HepG2 (cell line): ENCODE results near the gene NME2. TPM values are rescaled to one million over a fixed set of nuclear protein-coding genes. Genes with fewer than 3 reads are reported as not detected.

Experiments
- ATAC-seq: fragments of 200-7000 bp; cut with Tn5 transposase; 3 replicates; pipeline ENCODE4 v1.9.1; 2020; ENCODE audit warnings: mild to moderate bottlenecking, moderate library complexity
- BruUV-seq: library from RNA; stranded (reverse); fragments of 400-500 nt; replicated peaks from 2 replicates; lab custom pipeline; 2021; lab: Mats Ljungman, UMichigan
- CTCF ChIA-PET: fragments of 300-600 bp; formaldehyde crosslinking; extraction: SDS; loops from one replicate; lab custom pipeline; 2021; ENCODE audit warnings: low total read pairs, inconsistent platforms, low intra/inter-chr PET ratio; lab: Yijun Ruan, JAX
- POLR2A ChIA-PET: fragments of 350-600 bp; sonication (Branson Sonifier 250); formaldehyde crosslinking; loops from one replicate; lab custom pipeline; 2020; ENCODE audit warnings: antibody characterized with exemption, inconsistent platforms; lab: Yijun Ruan, JAX
- DNase-seq: peaks from one replicate; pipeline ENCODE4 v3.0.0-alpha.2; 2015; ENCODE audit warnings: low spot score
- FAIRE-seq: peaks from 3 replicates; lab custom pipeline; 2011; peaks lifted over from hg19 to GRCh38; lab: Jason Lieb, UNC
- H2AFZ ChIP-seq: one replicate; pipeline ENCODE4 v1.6.1; 2011; ENCODE audit warnings: low read length, inconsistent platforms
- H3K27ac ChIP-seq: fragments of 300-600 bp; 3 replicates; pipeline ENCODE4 v1.8.0; 2011; ENCODE audit warnings: mixed run types, mild to moderate bottlenecking, mixed read lengths, low read length, inconsistent platforms; ENCODE audit not compliant: insufficient read depth; ENCODE audit errors: extremely low read length
- H3K27me3 ChIP-seq, 2 experiments: fragments of 200-600 bp in 1 of 2; 2 replicates in 1 of 2; 3 replicates in 1 of 2; pipeline versions ENCODE4 v1.6.0 to v1.8.0; 2011; ENCODE audit warnings: low read length in 2 of 2, mild to moderate bottlenecking in 2 of 2, moderate library complexity in 2 of 2, inconsistent platforms in 1 of 2; ENCODE audit not compliant: insufficient read depth in 2 of 2, control insufficient read depth in 1 of 2
- H3K36me3 ChIP-seq, 2 experiments: fragments of 200-600 bp in 1 of 2; replicated peaks in 1 of 2; 2 replicates in 1 of 2; 3 replicates in 1 of 2; pipeline versions ENCODE4 v1.5.1 to v1.8.0; 2011; ENCODE audit warnings: low read length in 2 of 2, inconsistent platforms in 1 of 2; ENCODE audit not compliant: insufficient read depth in 2 of 2, control insufficient read depth in 1 of 2
- H3K4me1 ChIP-seq: 2 replicates; pipeline ENCODE4 v1.5.1; 2012; ENCODE audit warnings: low read length, inconsistent platforms; ENCODE audit not compliant: insufficient read depth
- H3K4me2 ChIP-seq: 2 replicates; pipeline ENCODE4 v1.6.0; 2011; ENCODE audit warnings: low read depth, low read length, inconsistent platforms
- H3K4me3 ChIP-seq, 3 experiments: fragments of 200-600 bp in 1 of 3; sonication (generic), shearing (Covaris generic) in 1 of 3; replicated peaks in 1 of 3; 2 replicates each; pipeline ENCODE4 v1.5.1; 2011 to 2016; ENCODE audit warnings: low read length in 3 of 3, inconsistent platforms in 2 of 3, low read depth in 2 of 3, mild to moderate bottlenecking in 2 of 3, control low read depth in 1 of 3, mixed read lengths in 1 of 3; ENCODE audit not compliant: insufficient read depth in 1 of 3
- H3K79me2 ChIP-seq: one replicate; pipeline ENCODE4 v1.6.1; 2011; ENCODE audit warnings: low read length, inconsistent platforms; ENCODE audit not compliant: insufficient read depth
- H3K9ac ChIP-seq: 2 replicates; pipeline ENCODE4 v1.6.0; 2011; ENCODE audit warnings: mild to moderate bottlenecking, low read depth, low read length, inconsistent platforms; ENCODE audit not compliant: insufficient read depth
- H3K9me3 ChIP-seq: 2 replicates; pipeline ENCODE4 v1.5.1; 2012; ENCODE audit warnings: mild to moderate bottlenecking, low read length
- H4K20me1 ChIP-seq: 2 replicates; pipeline ENCODE4 v1.6.0; 2011; ENCODE audit warnings: inconsistent platforms, mild to moderate bottlenecking, low read length, moderate library complexity; ENCODE audit not compliant: insufficient read depth
- BRD4 ChIP-seq: sonication (generic); formaldehyde crosslinking; IDR thresholded peaks from 2 replicates; pipeline ENCODE4 v1.4.0; 2020; ENCODE audit warnings: missing genetic modification reagents
- CC2D1A ChIP-seq: sonication (generic); formaldehyde crosslinking; IDR thresholded peaks from 2 replicates; pipeline ENCODE4 v1.8.1; 2023; ENCODE audit warnings: mild to moderate bottlenecking, missing genetic modification reagents
- DNMT3B ChIP-seq: conservative IDR thresholded peaks from 2 replicates; pipeline ENCODE4 v1.6.1; 2016; ENCODE audit warnings: missing biosample characterization, control low read depth
- ELF4 ChIP-seq: sonication (generic); formaldehyde crosslinking; IDR thresholded peaks from 2 replicates; pipeline ENCODE4 v1.5.0; 2020; ENCODE audit warnings: missing genetic modification reagents, mild to moderate bottlenecking, moderate library complexity, borderline replicate concordance
- EZH2 ChIP-seq: conservative IDR thresholded peaks from 2 replicates; pipeline ENCODE4 v1.6.1; 2012; ENCODE audit warnings: mild to moderate bottlenecking, low read depth, low read length, moderate library complexity
- KAT2B ChIP-seq: fragments of 150-350 bp; IDR thresholded peaks from 2 replicates; pipeline ENCODE4 v1.6.1; 2014; ENCODE audit warnings: low read depth, low read length, borderline replicate concordance
- MAFF ChIP-seq: IDR thresholded peaks from 2 replicates; pipeline ENCODE4 v1.6.1; 2011; ENCODE audit warnings: low read depth, low read length, improper control_type of control experiment
- MAFK ChIP-seq, 2 experiments: IDR thresholded peaks in 1 of 2; conservative IDR thresholded peaks in 1 of 2; 2 replicates each; pipeline ENCODE4 v1.6.1; 2011; ENCODE audit warnings: improper control_type of control experiment in 2 of 2, low read length in 2 of 2
- MTF2 ChIP-seq: sonication (generic); formaldehyde crosslinking; IDR thresholded peaks from 2 replicates; pipeline ENCODE4 v1.5.0; 2020; ENCODE audit warnings: missing genetic modification reagents, borderline replicate concordance
- NR2F6 ChIP-seq, 2 experiments: IDR thresholded peaks; 2 replicates each; pipeline ENCODE4 v1.6.1; 2016; ENCODE audit warnings: antibody characterized with exemption in 1 of 2, mild to moderate bottlenecking in 1 of 2
- ZXDC ChIP-seq: sonication (generic); formaldehyde crosslinking; IDR thresholded peaks from 2 replicates; pipeline ENCODE4 v1.5.0; 2020; ENCODE audit warnings: mild to moderate bottlenecking, missing genetic modification reagents
- WGBS: methylation state at CpG from one replicate; pipeline ENCODE4 v1.1.6; 2017; ENCODE audit warnings: low lambda C conversion rate; 5-methylcytosine and 5-hydroxymethylcytosine counted together
- in situ Hi-C: cut with HindIII; loops from 2 replicates; pipeline ENCODE4 v1.10.0; 2017; ENCODE audit warnings: low pct_unique_long_range_greater_than_20kb; ENCODE audit not compliant: extremely low pct_ligation_motif_present
- intact Hi-C: fragments of 100-400 bp; cut with micrococcal nuclease; formaldehyde crosslinking; loops from one replicate; pipeline ENCODE4 v1.10.0; 2022; ENCODE audit not compliant: unreplicated experiment
- polyA plus RNA-seq, 8 experiments: library from polyadenylated mRNA; depleted of rRNA in 3 of 8; stranded (reverse) in 7 of 8; unstranded in 1 of 8; fragments of >200 nt; fragmentation: Illumina TruSeq in 4 of 8; extraction: Trizol in 4 of 8; gene quantifications; 2 replicates each; pipeline versions ENCODE4 v1.2.1 to v1.2.3, GENCODE V29; 2011 to 2016; ENCODE audit warnings: low read depth in 4 of 8, missing spikeins in 1 of 8, mixed read lengths in 1 of 8; ENCODE audit not compliant: insufficient read depth in 1 of 8
- total RNA-seq, 5 experiments: library from RNA; depleted of rRNA; stranded (reverse); fragments of >200 nt; fragmentation: Illumina TruSeq; extraction: Trizol; gene quantifications; 2 replicates each; pipeline ENCODE4 v1.2.3, GENCODE V29; 2016; ENCODE audit warnings: low read depth in 1 of 5

NME2 gene
- total and polyA plus RNA-seq, 2 of the 13 experiments (the other 11 are each of a cell fraction or from before 2014, with no cell fraction given) = 790 to 1,213 TPM

GRCh38 chr17:51135956-51136355 is 30.3 kb upstream of the NME2 start:
- TF ChIP-seq EZH2 (no peak), MAFK (conservative IDR thresholded peaks at IDR 0.05 in 1 of 2, IDR thresholded peaks at IDR 0.05 in 1 of 2; ENCODE audit: low read length in 2 of 2) (peak; percentile 73 to 83), MAFF (peak; percentile 73), ELF4 (CRISPR knock-in tag) (no peak), NR2F6 (IDR thresholded peaks at IDR 0.05) (no peak), NR2F6 (CRISPR knock-in tag; IDR thresholded peaks at IDR 0.05) (no peak), BRD4 (no peak)
- H4K20me1 ChIP-seq = no peaks in the 10 kb centered on the region
- no peak overlapping the region for H3K9ac ChIP-seq
- H3K4me3 ChIP-seq = no peak overlapping the region
- no peaks in the 10 kb centered on the region for H3K27me3 ChIP-seq
- DNase-seq (no peak), ATAC-seq (0 out of 3 replicates have a peak, but pooled peaks have one; percentile 14), FAIRE-seq (no peak)
- in situ Hi-C loops (no loop called here), intact Hi-C loops (no loop called here)
- 46% methylated on average over 3 of the region's 3 CpGs for WGBS
- no TSS peak for BruUV-seq
- H3K4me2 ChIP-seq = peak overlapping the region; percentile 25; the same call in 1 of the 2 replicates
- no peaks in the 10 kb centered on the region for H3K79me2 ChIP-seq
- no peak overlapping the region for H3K27ac ChIP-seq
- ChIA-PET CTCF (no interaction called here), POLR2A (interaction anchor here (1.0 to 1.5 kb wide), 3 partner anchors 10 to 269 kb away, joined by 3 to 5 read pairs (median 3); partner anchors contain the start of gene TOB1)
- H3K4me1 ChIP-seq = peaks cover 54% of the 10 kb centered on the region
- H3K36me3 ChIP-seq = no peaks in the 10 kb centered on the region
- no peaks in the 10 kb centered on the region for H3K9me3 ChIP-seq
- H2AFZ ChIP-seq = no peak overlapping the region

GRCh38 chr17:51142597-51142996 is 23.6 kb upstream of the NME2 start:
- in situ Hi-C loops (no loop called here), intact Hi-C loops (no loop called here)
- 51% methylated on average over 2 of the region's 2 CpGs for WGBS
- no peak overlapping the region for H3K27ac ChIP-seq
- FAIRE-seq = no peak
- TF ChIP-seq CC2D1A (CRISPR knock-in tag) (no peak), KAT2B (no peak), MTF2 (CRISPR knock-in tag) (no peak), ZXDC (CRISPR knock-in tag) (no peak), DNMT3B (CRISPR knock-in tag) (no peak)
- no peaks in the 10 kb centered on the region for H3K9me3 ChIP-seq
- DNase-seq = no peak
- H4K20me1 ChIP-seq = no peaks in the 10 kb centered on the region
- H2AFZ ChIP-seq = no peak overlapping the region
- no peak for ATAC-seq
- POLR2A ChIA-PET = interaction anchor here (0.7 kb wide), 1 partner anchor 22 kb away, joined by 3 read pairs; no protein-coding TSS in a partner anchor
- H3K9ac ChIP-seq = no peak overlapping the region
- no TSS peak for BruUV-seq
- H3K4me3 ChIP-seq = no peak overlapping the region
- no peaks in the 10 kb centered on the region for H3K36me3 ChIP-seq
- H3K4me1 ChIP-seq = peaks cover 74% of the 10 kb centered on the region
- H3K27me3 ChIP-seq = no peaks in the 10 kb centered on the region
- H3K79me2 ChIP-seq = no peaks in the 10 kb centered on the region
- no peak overlapping the region for H3K4me2 ChIP-seq
- CTCF ChIA-PET = no interaction called here
